WTC11 (cell line): ENCODE data around the gene ILKAP. TPM values are rescaled to one million over a fixed set of nuclear protein-coding genes. Genes with fewer than 3 reads are reported as not detected.

Source experiments
- ATAC-seq: fragments of 200-7000 bp; cut with Tn5 transposase; 2 replicates; pipeline ENCODE4 v1.10.0; 2021; ENCODE audit warnings: mild to moderate bottlenecking, moderate library complexity
- CTCF ChIA-PET: fragments of 300-600 bp; sonication (Branson Sonifier 250); formaldehyde crosslinking; loops from one replicate; lab custom pipeline; 2021; ENCODE audit warnings: antibody characterized with exemption; lab: Charles Lee
- POLR2A ChIA-PET: fragments of 350-600 bp; sonication (Branson Sonifier 250); formaldehyde crosslinking; loops from one replicate; lab custom pipeline; 2021; ENCODE audit warnings: antibody characterized with exemption; lab: Charles Lee
- DNase-seq: peaks from one replicate; pipeline ENCODE4 v3.0.0; 2021; ENCODE audit warnings: low spot score
- H3K27ac Mint-ChIP-seq: 2 replicates; pipeline ENCODE4 v1.8.0; 2021; ENCODE audit warnings: mixed read lengths
- H3K27me3 Mint-ChIP-seq: 2 replicates; pipeline ENCODE4 v1.8.0; 2021; ENCODE audit warnings: low read depth, mild to moderate bottlenecking, moderate library complexity, mixed read lengths
- H3K36me3 Mint-ChIP-seq: 2 replicates; pipeline ENCODE4 v1.8.0; 2021; ENCODE audit warnings: mixed read lengths
- H3K4me1 Mint-ChIP-seq: 2 replicates; pipeline ENCODE4 v1.8.0; 2022; ENCODE audit warnings: mixed read lengths
- H3K4me3 Mint-ChIP-seq: 2 replicates; pipeline ENCODE4 v1.8.0; 2021; ENCODE audit warnings: mild to moderate bottlenecking, moderate library complexity, mixed read lengths
- H3K9me3 Mint-ChIP-seq: 2 replicates; pipeline ENCODE4 v1.8.0; 2021; ENCODE audit warnings: mixed read lengths
- FOXP1 ChIP-seq: sonication (generic); formaldehyde crosslinking; IDR thresholded peaks from 2 replicates; pipeline ENCODE4 v1.8.0; 2022; ENCODE audit warnings: missing genetic modification reagents, mild to moderate bottlenecking, moderate library complexity, borderline replicate concordance
- GRHL2 ChIP-seq: fragments of 250-450 bp; sonication (Bioruptor Pico); IDR thresholded peaks from 2 replicates; pipeline ENCODE4 v1.8.0; 2022; ENCODE audit warnings: mild to moderate bottlenecking, moderate library complexity; ENCODE audit not compliant: insufficient replicate concordance, severe bottlenecking
- IRF2 ChIP-seq: sonication (generic); formaldehyde crosslinking; IDR thresholded peaks from 2 replicates; pipeline ENCODE4 v1.8.0; 2022; ENCODE audit warnings: low read depth, missing genetic modification reagents, borderline replicate concordance
- KAT7 ChIP-seq: sonication (generic); formaldehyde crosslinking; IDR thresholded peaks from 2 replicates; pipeline ENCODE4 v1.8.1; 2023; ENCODE audit warnings: missing genetic modification reagents, mild to moderate bottlenecking, borderline replicate concordance
- MXD4 ChIP-seq: fragments of 250-450 bp; sonication (Bioruptor Pico); IDR thresholded peaks from 2 replicates; pipeline ENCODE4 v1.8.0; 2021; ENCODE audit warnings: mild to moderate bottlenecking, moderate library complexity, borderline replicate concordance
- MYBL2 ChIP-seq: sonication (generic); formaldehyde crosslinking; IDR thresholded peaks from 2 replicates; pipeline ENCODE4 v1.8.1; 2023; ENCODE audit warnings: mild to moderate bottlenecking, moderate library complexity, missing genetic modification reagents
- NFATC4 ChIP-seq: fragments of 250-450 bp; sonication (Bioruptor Pico); IDR thresholded peaks from 2 replicates; pipeline ENCODE4 v1.9.0; 2021; ENCODE audit warnings: mild to moderate bottlenecking
- RORB ChIP-seq: fragments of 250-450 bp; sonication (Bioruptor Pico); IDR thresholded peaks from 2 replicates; pipeline ENCODE4 v1.9.0; 2021; ENCODE audit warnings: mild to moderate bottlenecking
- SOX15 ChIP-seq: fragments of 250-450 bp; sonication (Bioruptor Pico); IDR thresholded peaks from 2 replicates; pipeline ENCODE4 v1.9.0; 2021; ENCODE audit warnings: mild to moderate bottlenecking
- STAT6 ChIP-seq: sonication (generic); formaldehyde crosslinking; conservative IDR thresholded peaks from 2 replicates; pipeline ENCODE4 v1.8.1; 2023; ENCODE audit warnings: mild to moderate bottlenecking, low read depth, missing genetic modification reagents, moderate library complexity
- TCF7 ChIP-seq: sonication (generic); formaldehyde crosslinking; IDR thresholded peaks from 2 replicates; pipeline ENCODE4 v1.8.0; 2022; ENCODE audit warnings: mild to moderate bottlenecking, low read depth, missing genetic modification reagents, moderate library complexity
- ZNF263 ChIP-seq: sonication (generic); formaldehyde crosslinking; IDR thresholded peaks from 2 replicates; pipeline ENCODE4 v1.8.1; 2022; ENCODE audit warnings: low read depth, mild to moderate bottlenecking, moderate library complexity, missing genetic modification reagents
- total RNA-seq: library from RNA; stranded (reverse); gene quantifications from 3 replicates; pipeline ENCODE4 v1.2.3, GENCODE V29; 2021
- TF ChIP-seq, protein P1 (sequence below): fragments of 250-450 bp; sonication (Bioruptor Pico); IDR thresholded peaks from 2 replicates; pipeline ENCODE4 v1.9.0; 2021; ENCODE audit warnings: moderate library complexity, mild to moderate bottlenecking, inconsistent platforms, borderline replicate concordance
- TF ChIP-seq, protein P2 (sequence below): sonication (generic); formaldehyde crosslinking; IDR thresholded peaks from 2 replicates; pipeline ENCODE4 v1.8.0; 2023; ENCODE audit warnings: missing genetic modification reagents
- TF ChIP-seq, protein P3 (sequence below): sonication (generic); formaldehyde crosslinking; IDR thresholded peaks from 2 replicates; pipeline ENCODE4 v1.8.1; 2023; ENCODE audit warnings: mild to moderate bottlenecking, missing genetic modification reagents
- TF ChIP-seq, protein P4 (sequence below): sonication (generic); formaldehyde crosslinking; IDR thresholded peaks from 2 replicates; pipeline ENCODE4 v1.8.0; 2023; ENCODE audit warnings: missing genetic modification reagents, mild to moderate bottlenecking, borderline replicate concordance
- TF ChIP-seq, protein P5 (sequence below): sonication (generic); formaldehyde crosslinking; IDR thresholded peaks from 2 replicates; pipeline ENCODE4 v1.8.1; 2022; ENCODE audit warnings: low read depth, mild to moderate bottlenecking, moderate library complexity, missing genetic modification reagents, borderline replicate concordance

Gene ILKAP
- total RNA-seq, 1 experiment from 2014 or later: 32.7 TPM

- TF ChIP-seq ZNF263 (no peak), NFATC4 (no peak), TCF7 (CRISPR knock-in tag) (no peak), KAT7 (no peak), GRHL2 (no peak)
- TF ChIP-seq, protein P1, sequence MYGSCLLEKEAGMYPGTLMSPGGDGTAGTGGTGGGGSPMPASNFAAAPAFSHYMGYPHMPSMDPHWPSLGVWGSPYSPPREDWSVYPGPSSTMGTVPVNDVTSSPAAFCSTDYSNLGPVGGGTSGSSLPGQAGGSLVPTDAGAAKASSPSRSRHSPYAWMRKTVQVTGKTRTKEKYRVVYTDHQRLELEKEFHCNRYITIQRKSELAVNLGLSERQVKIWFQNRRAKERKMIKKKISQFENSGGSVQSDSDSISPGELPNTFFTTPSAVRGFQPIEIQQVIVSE (CRISPR knock-in tag): no peak
- TF ChIP-seq, all 79 proteins: peak for 0
Observed at GRCh38 chr2:238166391-238167343, 36.8 kb downstream of the ILKAP start (continued).

GRCh38 chr2:238165288-238165921, 38.1 kb downstream of the ILKAP start:
- TF ChIP-seq, protein P2, sequence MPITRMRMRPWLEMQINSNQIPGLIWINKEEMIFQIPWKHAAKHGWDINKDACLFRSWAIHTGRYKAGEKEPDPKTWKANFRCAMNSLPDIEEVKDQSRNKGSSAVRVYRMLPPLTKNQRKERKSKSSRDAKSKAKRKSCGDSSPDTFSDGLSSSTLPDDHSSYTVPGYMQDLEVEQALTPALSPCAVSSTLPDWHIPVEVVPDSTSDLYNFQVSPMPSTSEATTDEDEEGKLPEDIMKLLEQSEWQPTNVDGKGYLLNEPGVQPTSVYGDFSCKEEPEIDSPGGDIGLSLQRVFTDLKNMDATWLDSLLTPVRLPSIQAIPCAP (CRISPR knock-in tag): no peak
- 0 out of 2 replicates have a peak, but pooled peaks have one; percentile 23 for TF ChIP-seq FOXP1 (CRISPR knock-in tag)
- H3K9me3 Mint-ChIP-seq: no peaks in the 10 kb centered on the region
- H3K27me3 Mint-ChIP-seq: peaks cover 41% of the 10 kb centered on the region
- H3K4me3 Mint-ChIP-seq: peak overlapping the region; percentile 55; the same call in 1 of the 2 replicates
- DNase-seq (no peak), ATAC-seq (no peak)
- H3K36me3 Mint-ChIP-seq: peaks cover 10% of the 10 kb centered on the region
- H3K4me1 Mint-ChIP-seq: no peaks in the 10 kb centered on the region
- ChIA-PET CTCF (interaction anchor here (0.6 to 1.1 kb wide), 3 partner anchors 8 to 38 kb away, joined by 3 to 4 read pairs (median 3); partner anchors contain the start of gene KLHL30), POLR2A (no interaction called here)
- no peak overlapping the region for H3K27ac Mint-ChIP-seq

DNA sequence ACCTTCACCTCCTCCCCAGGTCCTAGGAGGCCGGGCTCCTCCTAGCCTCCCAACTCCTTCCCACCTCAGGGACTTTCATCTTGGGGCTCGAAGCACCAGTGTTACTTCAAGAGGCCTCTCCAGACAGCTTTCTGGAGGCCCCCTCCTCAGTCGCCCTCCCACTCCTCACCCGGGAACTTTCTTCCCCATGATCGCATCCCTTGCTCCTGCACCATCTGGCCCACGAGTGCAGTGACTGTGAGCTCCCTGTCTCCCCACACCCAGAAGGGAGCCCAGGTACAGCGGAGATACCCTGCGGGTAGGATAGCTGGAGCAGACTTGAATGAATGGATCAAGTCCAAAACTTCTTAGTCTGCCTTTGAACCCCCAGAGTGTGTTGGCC, 38.6 kb downstream of the ILKAP start:
- Mint-ChIP-seq H3K4me3 (peak overlapping the region; percentile 55), H3K27ac (no peak overlapping the region), H3K4me1 (no peaks in the 10 kb centered on the region), H3K36me3 (peaks cover 6% of the 10 kb centered on the region; the same call in 1 of the 2 replicates), H3K9me3 (no peaks in the 10 kb centered on the region), H3K27me3 (peaks cover 44% of the 10 kb centered on the region)
- no peak for DNase-seq
- ATAC-seq: no peak
- CTCF ChIA-PET: interaction anchor here (0.6 to 3.0 kb wide), 4 partner anchors 9 to 99 kb away, joined by 3 to 19 read pairs (median 4); partner anchors contain the start of gene KLHL30
- POLR2A ChIA-PET: no interaction called here
- TF ChIP-seq, protein P3, sequence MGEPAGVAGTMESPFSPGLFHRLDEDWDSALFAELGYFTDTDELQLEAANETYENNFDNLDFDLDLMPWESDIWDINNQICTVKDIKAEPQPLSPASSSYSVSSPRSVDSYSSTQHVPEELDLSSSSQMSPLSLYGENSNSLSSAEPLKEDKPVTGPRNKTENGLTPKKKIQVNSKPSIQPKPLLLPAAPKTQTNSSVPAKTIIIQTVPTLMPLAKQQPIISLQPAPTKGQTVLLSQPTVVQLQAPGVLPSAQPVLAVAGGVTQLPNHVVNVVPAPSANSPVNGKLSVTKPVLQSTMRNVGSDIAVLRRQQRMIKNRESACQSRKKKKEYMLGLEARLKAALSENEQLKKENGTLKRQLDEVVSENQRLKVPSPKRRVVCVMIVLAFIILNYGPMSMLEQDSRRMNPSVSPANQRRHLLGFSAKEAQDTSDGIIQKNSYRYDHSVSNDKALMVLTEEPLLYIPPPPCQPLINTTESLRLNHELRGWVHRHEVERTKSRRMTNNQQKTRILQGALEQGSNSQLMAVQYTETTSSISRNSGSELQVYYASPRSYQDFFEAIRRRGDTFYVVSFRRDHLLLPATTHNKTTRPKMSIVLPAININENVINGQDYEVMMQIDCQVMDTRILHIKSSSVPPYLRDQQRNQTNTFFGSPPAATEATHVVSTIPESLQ (CRISPR knock-in tag): no peak
- no peak for TF ChIP-seq SOX15 (CRISPR knock-in tag)
- no peak for TF ChIP-seq RORB (CRISPR knock-in tag)
- no peak for TF ChIP-seq MYBL2 (CRISPR knock-in tag)
- TF ChIP-seq IRF2 (CRISPR knock-in tag): no peak
- TF ChIP-seq, protein P4, sequence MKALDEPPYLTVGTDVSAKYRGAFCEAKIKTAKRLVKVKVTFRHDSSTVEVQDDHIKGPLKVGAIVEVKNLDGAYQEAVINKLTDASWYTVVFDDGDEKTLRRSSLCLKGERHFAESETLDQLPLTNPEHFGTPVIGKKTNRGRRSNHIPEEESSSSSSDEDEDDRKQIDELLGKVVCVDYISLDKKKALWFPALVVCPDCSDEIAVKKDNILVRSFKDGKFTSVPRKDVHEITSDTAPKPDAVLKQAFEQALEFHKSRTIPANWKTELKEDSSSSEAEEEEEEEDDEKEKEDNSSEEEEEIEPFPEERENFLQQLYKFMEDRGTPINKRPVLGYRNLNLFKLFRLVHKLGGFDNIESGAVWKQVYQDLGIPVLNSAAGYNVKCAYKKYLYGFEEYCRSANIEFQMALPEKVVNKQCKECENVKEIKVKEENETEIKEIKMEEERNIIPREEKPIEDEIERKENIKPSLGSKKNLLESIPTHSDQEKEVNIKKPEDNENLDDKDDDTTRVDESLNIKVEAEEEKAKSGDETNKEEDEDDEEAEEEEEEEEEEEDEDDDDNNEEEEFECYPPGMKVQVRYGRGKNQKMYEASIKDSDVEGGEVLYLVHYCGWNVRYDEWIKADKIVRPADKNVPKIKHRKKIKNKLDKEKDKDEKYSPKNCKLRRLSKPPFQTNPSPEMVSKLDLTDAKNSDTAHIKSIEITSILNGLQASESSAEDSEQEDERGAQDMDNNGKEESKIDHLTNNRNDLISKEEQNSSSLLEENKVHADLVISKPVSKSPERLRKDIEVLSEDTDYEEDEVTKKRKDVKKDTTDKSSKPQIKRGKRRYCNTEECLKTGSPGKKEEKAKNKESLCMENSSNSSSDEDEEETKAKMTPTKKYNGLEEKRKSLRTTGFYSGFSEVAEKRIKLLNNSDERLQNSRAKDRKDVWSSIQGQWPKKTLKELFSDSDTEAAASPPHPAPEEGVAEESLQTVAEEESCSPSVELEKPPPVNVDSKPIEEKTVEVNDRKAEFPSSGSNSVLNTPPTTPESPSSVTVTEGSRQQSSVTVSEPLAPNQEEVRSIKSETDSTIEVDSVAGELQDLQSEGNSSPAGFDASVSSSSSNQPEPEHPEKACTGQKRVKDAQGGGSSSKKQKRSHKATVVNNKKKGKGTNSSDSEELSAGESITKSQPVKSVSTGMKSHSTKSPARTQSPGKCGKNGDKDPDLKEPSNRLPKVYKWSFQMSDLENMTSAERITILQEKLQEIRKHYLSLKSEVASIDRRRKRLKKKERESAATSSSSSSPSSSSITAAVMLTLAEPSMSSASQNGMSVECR (CRISPR knock-in tag): no peak
- no peak for TF ChIP-seq MXD4 (CRISPR knock-in tag)
- TF ChIP-seq, protein P5, sequence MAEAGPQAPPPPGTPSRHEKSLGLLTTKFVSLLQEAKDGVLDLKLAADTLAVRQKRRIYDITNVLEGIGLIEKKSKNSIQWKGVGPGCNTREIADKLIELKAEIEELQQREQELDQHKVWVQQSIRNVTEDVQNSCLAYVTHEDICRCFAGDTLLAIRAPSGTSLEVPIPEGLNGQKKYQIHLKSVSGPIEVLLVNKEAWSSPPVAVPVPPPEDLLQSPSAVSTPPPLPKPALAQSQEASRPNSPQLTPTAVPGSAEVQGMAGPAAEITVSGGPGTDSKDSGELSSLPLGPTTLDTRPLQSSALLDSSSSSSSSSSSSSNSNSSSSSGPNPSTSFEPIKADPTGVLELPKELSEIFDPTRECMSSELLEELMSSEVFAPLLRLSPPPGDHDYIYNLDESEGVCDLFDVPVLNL (CRISPR knock-in tag): no peak
- no peak for TF ChIP-seq KAT7
- no peak for TF ChIP-seq STAT6
